ENCODE results near the gene SRPX2.

DNA sequence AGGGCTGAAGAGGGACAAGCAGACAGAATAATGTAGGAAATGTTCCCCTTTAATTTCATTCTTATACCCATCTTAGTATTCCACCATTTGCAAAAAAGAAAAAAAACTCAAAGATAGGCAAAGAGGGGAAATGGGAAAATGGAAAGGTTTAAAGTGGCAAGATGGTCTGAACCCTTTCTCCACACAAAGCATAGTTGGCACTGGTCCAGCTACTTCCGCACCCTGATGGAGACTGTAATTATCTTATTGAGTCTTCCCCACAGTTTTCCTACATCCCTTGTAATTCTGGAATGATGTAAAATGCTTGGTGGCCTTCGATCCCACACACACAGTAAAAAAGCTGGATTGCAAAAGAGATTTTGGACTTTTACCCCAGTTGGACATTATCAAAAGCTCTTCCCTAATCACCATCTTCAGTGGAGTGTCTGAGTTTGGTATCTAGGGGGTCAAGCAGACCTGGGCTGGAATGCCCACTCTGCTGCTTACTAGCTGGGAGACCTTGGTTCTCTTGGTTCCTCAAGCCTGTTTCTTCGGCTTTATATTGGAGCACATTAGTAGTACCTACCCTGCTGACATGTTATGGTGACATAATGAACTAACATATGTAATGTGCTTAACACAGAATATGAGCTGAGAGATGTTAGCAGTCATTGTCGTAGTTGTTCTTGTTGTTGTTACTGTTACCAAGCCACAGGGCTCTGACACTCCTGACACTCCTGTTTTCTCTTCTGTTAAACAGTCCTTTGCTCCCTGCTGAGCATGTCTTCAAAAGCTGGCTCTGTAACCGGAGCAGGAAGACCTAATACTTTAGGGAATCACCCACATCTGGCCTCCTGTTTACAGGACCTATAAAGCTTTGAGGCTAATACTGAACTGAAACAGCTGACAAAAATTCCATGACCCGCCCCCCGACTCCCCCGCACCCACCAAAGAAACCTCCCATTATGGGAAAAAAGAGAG, 4.7 kb downstream of the SRPX2 start:
- TF ChIP-seq, protein P1, sequence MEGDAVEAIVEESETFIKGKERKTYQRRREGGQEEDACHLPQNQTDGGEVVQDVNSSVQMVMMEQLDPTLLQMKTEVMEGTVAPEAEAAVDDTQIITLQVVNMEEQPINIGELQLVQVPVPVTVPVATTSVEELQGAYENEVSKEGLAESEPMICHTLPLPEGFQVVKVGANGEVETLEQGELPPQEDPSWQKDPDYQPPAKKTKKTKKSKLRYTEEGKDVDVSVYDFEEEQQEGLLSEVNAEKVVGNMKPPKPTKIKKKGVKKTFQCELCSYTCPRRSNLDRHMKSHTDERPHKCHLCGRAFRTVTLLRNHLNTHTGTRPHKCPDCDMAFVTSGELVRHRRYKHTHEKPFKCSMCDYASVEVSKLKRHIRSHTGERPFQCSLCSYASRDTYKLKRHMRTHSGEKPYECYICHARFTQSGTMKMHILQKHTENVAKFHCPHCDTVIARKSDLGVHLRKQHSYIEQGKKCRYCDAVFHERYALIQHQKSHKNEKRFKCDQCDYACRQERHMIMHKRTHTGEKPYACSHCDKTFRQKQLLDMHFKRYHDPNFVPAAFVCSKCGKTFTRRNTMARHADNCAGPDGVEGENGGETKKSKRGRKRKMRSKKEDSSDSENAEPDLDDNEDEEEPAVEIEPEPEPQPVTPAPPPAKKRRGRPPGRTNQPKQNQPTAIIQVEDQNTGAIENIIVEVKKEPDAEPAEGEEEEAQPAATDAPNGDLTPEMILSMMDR (IDR thresholded peaks at IDR 0.05): no peak
- TF ChIP-seq POLR2A (IDR thresholded peaks at IDR 0.05): no peak

Data from Peyer's patch (tissue), 4 donors.